Dendritic cell treated with granulocyte-macrophage colony-stimulating factor and Interleukin-4, amounts not matched to agents 40 ng/mL and 50 ng/mL, for 4 days (primary cell): ENCODE data around the gene COLEC12.

Experiments
- H3K27ac Mint-ChIP-seq: one replicate; pipeline ENCODE4 v1.8.0; 2022; ENCODE audit warnings: mild to moderate bottlenecking, mixed read lengths
- H3K27me3 Mint-ChIP-seq: one replicate; pipeline ENCODE4 v1.8.0; 2022; ENCODE audit warnings: mild to moderate bottlenecking, mixed read lengths
- H3K36me3 Mint-ChIP-seq: one replicate; pipeline ENCODE4 v1.8.0; 2022; ENCODE audit warnings: low read depth, mixed read lengths
- H3K4me1 Mint-ChIP-seq: one replicate; pipeline ENCODE4 v1.8.0; 2022; ENCODE audit warnings: low read depth, mixed read lengths
- H3K4me3 Mint-ChIP-seq: one replicate; pipeline ENCODE4 v1.8.0; 2022; ENCODE audit warnings: mild to moderate bottlenecking, moderate library complexity, mixed read lengths
- H3K9me3 Mint-ChIP-seq: one replicate; pipeline ENCODE4 v1.8.0; 2022; ENCODE audit warnings: mixed read lengths
- intact Hi-C: fragments of 100-400 bp; cut with micrococcal nuclease; formaldehyde crosslinking; loops from one replicate; pipeline ENCODE4 v1.15.0; 2022

Gene COLEC12

GRCh38 chr18:495452-495851 lies 5.0 kb downstream of the COLEC12 start:
- Mint-ChIP-seq H3K27ac (no peak overlapping the region), H3K4me3 (no peak overlapping the region), H3K4me1 (peaks cover 28% of the 10 kb centered on the region), H3K36me3 (no peaks in the 10 kb centered on the region), H3K9me3 (no peaks in the 10 kb centered on the region), H3K27me3 (peaks cover 32% of the 10 kb centered on the region)
- intact Hi-C loops = loop anchor here (2.0 to 5.0 kb wide), 5 partner anchors 33 to 228 kb away; partner anchors contain the start of gene THOC1

- Mint-ChIP-seq H3K27me3 (peaks cover 30% of the 10 kb centered on the region), H3K27ac (no peak overlapping the region), H3K4me3 (no peak overlapping the region), H3K9me3 (no peaks in the 10 kb centered on the region), H3K4me1 (peaks cover 28% of the 10 kb centered on the region), H3K36me3 (no peaks in the 10 kb centered on the region)
- intact Hi-C loops = loop anchor here (2.0 to 5.0 kb wide), 5 partner anchors 33 to 228 kb away; partner anchors contain the start of gene THOC1
Measured at GRCh38 chr18:495017-495416, 5.5 kb downstream of the COLEC12 start.

GRCh38 chr18:493986-494983 lies 6.2 kb downstream of the COLEC12 start:
- Mint-ChIP-seq H3K9me3 (no peaks in the 10 kb centered on the region), H3K4me3 (no peak overlapping the region), H3K4me1 (peaks cover 28% of the 10 kb centered on the region), H3K27me3 (peaks cover 23% of the 10 kb centered on the region), H3K27ac (no peak overlapping the region), H3K36me3 (no peaks in the 10 kb centered on the region)
- intact Hi-C loops = loop anchor here (2.0 kb wide), 1 partner anchor 77 kb away; no protein-coding TSS in a partner anchor

- H3K4me3 Mint-ChIP-seq = no peak overlapping the region
- no peaks in the 10 kb centered on the region for H3K9me3 Mint-ChIP-seq
- H3K36me3 Mint-ChIP-seq = no peaks in the 10 kb centered on the region
- H3K4me1 Mint-ChIP-seq = peaks cover 29% of the 10 kb centered on the region
- H3K27me3 Mint-ChIP-seq = peaks cover 13% of the 10 kb centered on the region
- intact Hi-C loops = no loop called here
- H3K27ac Mint-ChIP-seq = no peak overlapping the region
Measured at GRCh38 chr18:492451-492850, 8.1 kb downstream of the COLEC12 start.

GRCh38 chr18:490624-491023 lies 9.9 kb downstream of the COLEC12 start:
- Mint-ChIP-seq H3K4me3 (no peak overlapping the region), H3K27me3 (peaks cover 12% of the 10 kb centered on the region), H3K36me3 (no peaks in the 10 kb centered on the region), H3K4me1 (peaks cover 47% of the 10 kb centered on the region), H3K27ac (no peak overlapping the region), H3K9me3 (no peaks in the 10 kb centered on the region)
- intact Hi-C loops = no loop called here

- H3K9me3 Mint-ChIP-seq = no peaks in the 10 kb centered on the region
- no peak overlapping the region for H3K27ac Mint-ChIP-seq
- intact Hi-C loops = no loop called here
- peaks cover 48% of the 10 kb centered on the region for H3K4me1 Mint-ChIP-seq
- peaks cover 12% of the 10 kb centered on the region for H3K27me3 Mint-ChIP-seq
- no peak overlapping the region for H3K4me3 Mint-ChIP-seq
- no peaks in the 10 kb centered on the region for H3K36me3 Mint-ChIP-seq
Measured at GRCh38 chr18:490024-490366, 10.5 kb downstream of the COLEC12 start.

GRCh38 chr18:489244-490023 lies 11.1 kb downstream of the COLEC12 start:
- H3K4me1 Mint-ChIP-seq = peaks cover 52% of the 10 kb centered on the region
- no peak overlapping the region for H3K4me3 Mint-ChIP-seq
- H3K36me3 Mint-ChIP-seq = no peaks in the 10 kb centered on the region

GRCh38 chr18:486929-487740 lies 13.4 kb downstream of the COLEC12 start:
- H3K9me3 Mint-ChIP-seq = no peaks in the 10 kb centered on the region
- no peaks in the 10 kb centered on the region for H3K36me3 Mint-ChIP-seq
- no peak overlapping the region for H3K27ac Mint-ChIP-seq
- intact Hi-C loops = no loop called here
- peaks cover 14% of the 10 kb centered on the region for H3K27me3 Mint-ChIP-seq
- no peak overlapping the region for H3K4me3 Mint-ChIP-seq
- peaks cover 54% of the 10 kb centered on the region for H3K4me1 Mint-ChIP-seq

More at GRCh38 chr18:489244-490023, 11.1 kb downstream of the COLEC12 start:
- Mint-ChIP-seq H3K27ac (no peak overlapping the region), H3K27me3 (peaks cover 12% of the 10 kb centered on the region), H3K9me3 (no peaks in the 10 kb centered on the region)
- intact Hi-C loops = no loop called here

GRCh38 chr18:484749-485464 lies 15.6 kb downstream of the COLEC12 start:
- Mint-ChIP-seq H3K27ac (peak overlapping the region; percentile 40), H3K4me1 (peaks cover 52% of the 10 kb centered on the region), H3K27me3 (peaks cover 16% of the 10 kb centered on the region), H3K9me3 (no peaks in the 10 kb centered on the region), H3K4me3 (no peak overlapping the region), H3K36me3 (no peaks in the 10 kb centered on the region)
- intact Hi-C loops = no loop called here

- Mint-ChIP-seq H3K36me3 (no peaks in the 10 kb centered on the region), H3K4me1 (peaks cover 12% of the 10 kb centered on the region), H3K27ac (no peak overlapping the region), H3K27me3 (peaks cover 15% of the 10 kb centered on the region), H3K4me3 (no peak overlapping the region), H3K9me3 (no peaks in the 10 kb centered on the region)
- intact Hi-C loops = no loop called here
Measured at GRCh38 chr18:478681-479080, 21.8 kb downstream of the COLEC12 start.

- peaks cover 15% of the 10 kb centered on the region for H3K4me1 Mint-ChIP-seq
- peaks cover 15% of the 10 kb centered on the region for H3K27me3 Mint-ChIP-seq
- no peak overlapping the region for H3K27ac Mint-ChIP-seq
- H3K9me3 Mint-ChIP-seq = no peaks in the 10 kb centered on the region
- intact Hi-C loops = no loop called here
- no peak overlapping the region for H3K4me3 Mint-ChIP-seq
- no peaks in the 10 kb centered on the region for H3K36me3 Mint-ChIP-seq
Measured at GRCh38 chr18:477565-477964, 22.9 kb downstream of the COLEC12 start.

GRCh38 chr18:476251-476664 lies 24.2 kb downstream of the COLEC12 start:
- H3K36me3 Mint-ChIP-seq = no peaks in the 10 kb centered on the region
- H3K4me1 Mint-ChIP-seq = peaks cover 21% of the 10 kb centered on the region
- intact Hi-C loops = no loop called here
- H3K4me3 Mint-ChIP-seq = no peak overlapping the region
- no peak overlapping the region for H3K27ac Mint-ChIP-seq
- H3K27me3 Mint-ChIP-seq = peaks cover 15% of the 10 kb centered on the region
- H3K9me3 Mint-ChIP-seq = no peaks in the 10 kb centered on the region
